Fibroblast of lung (primary cell): Measurements from ENCODE around the gene TJP2. TPM values are rescaled to one million over a fixed set of nuclear protein-coding genes. Genes with fewer than 3 reads are reported as not detected.

Source experiments
- DNase-seq, 2 donors: peaks; one replicate each; pipeline versions ENCODE4 v3.0.0 to v3.0.0-alpha.2; 2010; ENCODE audit warnings: low read depth in 2 of 2
- H2AFZ ChIP-seq: 2 replicates; pipeline ENCODE4 v1.5.1; 2012; ENCODE audit warnings: low read length, control low read depth, inconsistent platforms
- H3K27ac ChIP-seq: 2 replicates; pipeline ENCODE4 v1.5.1; 2011; ENCODE audit warnings: low read length, control low read depth; ENCODE audit not compliant: insufficient read depth
- H3K27me3 ChIP-seq: 2 replicates; pipeline ENCODE4 v1.5.1; 2011; ENCODE audit warnings: mild to moderate bottlenecking, low read length; ENCODE audit not compliant: control insufficient read depth, insufficient read depth
- H3K36me3 ChIP-seq: 2 replicates; pipeline ENCODE4 v1.5.1; 2011; ENCODE audit warnings: low read length; ENCODE audit not compliant: control insufficient read depth, insufficient read depth
- H3K4me1 ChIP-seq: 2 replicates; pipeline ENCODE4 v1.5.1; 2011; ENCODE audit warnings: low read length; ENCODE audit not compliant: control insufficient read depth, insufficient read depth; ENCODE audit errors: extremely low read depth
- H3K4me2 ChIP-seq: 2 replicates; pipeline ENCODE4 v1.5.1; 2011; ENCODE audit warnings: low read length, control low read depth; ENCODE audit not compliant: insufficient read depth; ENCODE audit errors: extremely low read depth
- H3K4me3 ChIP-seq, 4 experiments: fragments of 200-600 bp in 1 of 4; sonication (generic) in 1 of 4; replicated peaks in 1 of 4; 2 replicates each; pipeline ENCODE4 v1.5.1; 2011 to 2016; ENCODE audit warnings: low read length in 4 of 4, low read depth in 3 of 4, mild to moderate bottlenecking in 3 of 4, control low read depth in 2 of 4, inconsistent platforms in 1 of 4, mixed read lengths in 1 of 4; ENCODE audit not compliant: insufficient read depth in 1 of 4; ENCODE audit errors: control extremely low read depth in 1 of 4
- H3K79me2 ChIP-seq: 2 replicates; pipeline ENCODE4 v1.5.1; 2012; ENCODE audit warnings: mild to moderate bottlenecking, low read length, inconsistent platforms; ENCODE audit not compliant: control insufficient read depth, insufficient read depth
- H3K9ac ChIP-seq: 2 replicates; pipeline ENCODE4 v1.5.1; 2011; ENCODE audit warnings: mild to moderate bottlenecking, low read length, control low read depth; ENCODE audit not compliant: insufficient read depth
- H3K9me3 ChIP-seq: 2 replicates; pipeline ENCODE4 v1.5.1; 2012; ENCODE audit warnings: low read depth, low read length; ENCODE audit not compliant: control insufficient read depth, insufficient read depth
- H4K20me1 ChIP-seq: 2 replicates; pipeline ENCODE4 v1.5.1; 2011; ENCODE audit warnings: low read length; ENCODE audit not compliant: control insufficient read depth, insufficient read depth; ENCODE audit errors: extremely low read depth
- CTCF ChIP-seq, 2 donors: IDR thresholded peaks in 1 of 2; conservative IDR thresholded peaks in 1 of 2; 1 replicate in 1 of 2; 2 replicates in 1 of 2; pipeline ENCODE4 v1.5.1; 2011 to 2012; ENCODE audit warnings: low read length in 2 of 2, control low read depth in 1 of 2, inconsistent platforms in 1 of 2, low read depth in 1 of 2, mild to moderate bottlenecking in 1 of 2
- EZH2 ChIP-seq: IDR thresholded peaks from 2 replicates; pipeline ENCODE4 v1.5.1; 2012; ENCODE audit warnings: low read length, control low read depth, mild to moderate bottlenecking; ENCODE audit errors: missing control alignments
- polyA plus RNA-seq, 2 donors: library from polyadenylated mRNA; depleted of rRNA in 1 of 2; stranded (reverse) in 1 of 2; unstranded in 1 of 2; fragments of >200 nt; gene quantifications; 2 replicates each; pipeline ENCODE4 v1.2.1, GENCODE V29; 2011 to 2012; ENCODE audit warnings: missing spikeins in 1 of 2
- total RNA-seq: library from RNA; depleted of rRNA; stranded (reverse); fragments of >200 nt; gene quantifications from 2 replicates; pipeline ENCODE4 v1.2.1, GENCODE V29; 2014

Gene TJP2
- total and polyA plus RNA-seq, 2 donors (not counting 1 experiment from before 2014, with no cell fraction given), result 25.9 to 36.5 TPM

GRCh38 chr9:69180200-69180599 is 6.1 kb downstream of the TJP2 start:
- no peak overlapping the region for H3K9ac ChIP-seq
- peak overlapping the region; percentile 89 for H3K27ac ChIP-seq

DNA sequence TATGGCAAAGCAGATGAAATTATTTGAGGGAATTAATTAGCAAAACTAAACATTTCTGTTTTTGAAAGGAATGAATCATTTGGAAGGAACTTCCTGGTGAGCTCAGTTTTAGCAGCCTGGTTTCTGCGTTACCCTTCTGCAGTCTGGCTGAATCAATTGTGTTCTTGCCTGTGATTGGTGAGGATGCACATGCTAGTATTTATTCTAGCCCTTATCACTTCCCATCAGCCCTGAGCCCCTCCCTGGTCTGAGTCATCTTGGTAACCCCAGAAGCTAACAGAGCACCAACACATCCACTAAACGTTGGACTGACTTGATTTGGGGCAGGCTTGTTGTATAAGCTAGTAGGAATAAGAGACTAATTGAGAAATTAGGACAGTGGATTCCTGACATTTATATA is 6.6 kb downstream of the TJP2 start:
- Histone ChIP-seq H3K4me2 (peak overlapping the region; percentile 64), H2AFZ (no peak overlapping the region), H3K9me3 (no peaks in the 10 kb centered on the region), H3K9ac (no peak overlapping the region), H3K4me3 (peak overlapping the region in 2 of 4 experiments; percentile 1 to 16), H3K27me3 (no peaks in the 10 kb centered on the region), H3K36me3 (no peaks in the 10 kb centered on the region), H4K20me1 (no peaks in the 10 kb centered on the region), H3K27ac (peak overlapping the region; percentile 89), H3K79me2 (peaks cover 62% of the 10 kb centered on the region), H3K4me1 (peaks cover 21% of the 10 kb centered on the region)
- TF ChIP-seq CTCF (conservative IDR thresholded peaks at IDR 0.05 in 1 of 2, IDR thresholded peaks at IDR 0.05 in 1 of 2; ENCODE audit: low read depth in 1 of 2, low read length in 2 of 2), result no peak
- peak; percentile 97 to 99 for DNase-seq

More at GRCh38 chr9:69180200-69180599, 6.1 kb downstream of the TJP2 start:
- H2AFZ ChIP-seq, result no peak overlapping the region
- TF ChIP-seq EZH2 (no peak), CTCF (conservative IDR thresholded peaks at IDR 0.05 in 1 of 2, IDR thresholded peaks at IDR 0.05 in 1 of 2; ENCODE audit: low read depth in 1 of 2, low read length in 2 of 2) (no peak)
- peaks cover 64% of the 10 kb centered on the region for H3K79me2 ChIP-seq
- H4K20me1 ChIP-seq, result no peaks in the 10 kb centered on the region
- DNase-seq, result no peak
- peak overlapping the region in 2 of 4 experiments; percentile 1 to 16 for H3K4me3 ChIP-seq
- H3K27me3 ChIP-seq, result no peaks in the 10 kb centered on the region
- no peaks in the 10 kb centered on the region for H3K9me3 ChIP-seq
- H3K4me1 ChIP-seq, result peaks cover 21% of the 10 kb centered on the region
- H3K4me2 ChIP-seq, result peak overlapping the region; percentile 64
- H3K36me3 ChIP-seq, result no peaks in the 10 kb centered on the region

DNA sequence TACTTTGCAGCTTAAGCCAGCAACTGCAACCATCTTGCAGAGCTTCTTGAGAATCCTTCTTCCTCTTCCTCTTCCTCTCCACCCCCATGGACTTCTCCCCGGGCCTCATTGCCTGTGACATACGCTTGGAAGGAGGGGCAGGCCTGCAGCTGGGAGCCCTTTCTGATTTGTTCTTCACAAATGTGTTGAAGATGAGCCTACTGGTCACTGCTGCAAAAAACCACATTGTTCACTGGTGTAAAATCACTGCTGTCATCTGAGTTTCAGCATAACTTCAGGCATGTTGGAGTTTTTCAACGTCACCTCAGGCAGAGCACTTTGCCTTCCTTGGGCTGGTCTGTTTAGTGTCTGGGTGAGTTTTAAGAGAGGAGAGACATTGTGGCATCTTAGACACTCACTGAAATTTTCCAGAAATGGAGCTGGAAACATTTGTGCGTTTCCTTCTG is 7.9 kb downstream of the TJP2 start:
- no peaks in the 10 kb centered on the region for H3K36me3 ChIP-seq
- H3K79me2 ChIP-seq, result peaks cover 50% of the 10 kb centered on the region
- no peaks in the 10 kb centered on the region for H3K27me3 ChIP-seq
- no peaks in the 10 kb centered on the region for H4K20me1 ChIP-seq
- H3K9me3 ChIP-seq, result no peaks in the 10 kb centered on the region
- H3K27ac ChIP-seq, result peak overlapping the region; percentile 61
- no peak overlapping the region for H2AFZ ChIP-seq
- no peak for TF ChIP-seq EZH2
- TF ChIP-seq CTCF (conservative IDR thresholded peaks at IDR 0.05 in 1 of 2, IDR thresholded peaks at IDR 0.05 in 1 of 2; ENCODE audit: low read depth in 1 of 2, low read length in 2 of 2), result no peak
- no peak overlapping the region for H3K9ac ChIP-seq
- peaks cover 19% of the 10 kb centered on the region for H3K4me1 ChIP-seq
- H3K4me2 ChIP-seq, result peak overlapping the region; percentile 44
- H3K4me3 ChIP-seq, result no peak overlapping the region
- DNase-seq, result no peak
